HepG2 (cell line): ENCODE results near the gene LIMCH1.

Experiments
- MEIS1 ChIP-seq: sonication (generic); formaldehyde crosslinking; IDR thresholded peaks from 2 replicates; pipeline ENCODE4 v1.9.0; 2021; ENCODE audit warnings: mild to moderate bottlenecking, missing genetic modification reagents, moderate library complexity, borderline replicate concordance
- MXI1 ChIP-seq: IDR thresholded peaks from 3 replicates; pipeline ENCODE4 v1.6.1; 2012; ENCODE audit warnings: low read depth, low read length, inconsistent platforms, borderline replicate concordance
- POLR2AphosphoS2 ChIP-seq: IDR thresholded peaks from 2 replicates; pipeline ENCODE4 v1.6.1; 2011; ENCODE audit warnings: low read depth, low read length, improper control_type of control experiment
- STAT5B ChIP-seq: sonication (generic); formaldehyde crosslinking; IDR thresholded peaks from 2 replicates; pipeline ENCODE4 v1.4.0; 2020; ENCODE audit warnings: missing genetic modification reagents
- THRA ChIP-seq: sonication (generic); formaldehyde crosslinking; IDR thresholded peaks from 2 replicates; pipeline ENCODE4 v1.4.0; 2020; ENCODE audit warnings: missing genetic modification reagents, borderline replicate concordance
- USF2 ChIP-seq, 2 experiments: sonication (generic) in 1 of 2; formaldehyde crosslinking in 1 of 2; IDR thresholded peaks; 2 replicates each; pipeline versions ENCODE4 v1.5.1 to v1.6.1; 2011 to 2020; ENCODE audit warnings: borderline replicate concordance in 1 of 2, low read depth in 1 of 2, low read length in 1 of 2, mild to moderate bottlenecking in 1 of 2, missing genetic modification reagents in 1 of 2, moderate library complexity in 1 of 2
- ZFP1 ChIP-seq: IDR thresholded peaks from 2 replicates; pipeline ENCODE4 v1.6.1; 2016
- ZNF773 ChIP-seq: sonication (generic); formaldehyde crosslinking; IDR thresholded peaks from 2 replicates; pipeline ENCODE4 v1.4.0; 2020; ENCODE audit warnings: missing genetic modification reagents, borderline replicate concordance

GRCh38 chr4:41696131-41696530 lies 158.2 kb downstream of the LIMCH1 start:
- TF ChIP-seq USF2 (IDR thresholded peaks at IDR 0.05; ENCODE audit: low read depth, low read length) = no peak
- TF ChIP-seq USF2 (CRISPR knock-in tag; IDR thresholded peaks at IDR 0.05; ENCODE audit: borderline replicate concordance) = no peak
- no peak for TF ChIP-seq ZNF773 (CRISPR knock-in tag)
- TF ChIP-seq MXI1 = no peak
- TF ChIP-seq STAT5B (CRISPR knock-in tag) = no peak
- TF ChIP-seq THRA (CRISPR knock-in tag) = no peak
- no peak for TF ChIP-seq ZFP1 (CRISPR knock-in tag)
- TF ChIP-seq POLR2AphosphoS2 = no peak
- TF ChIP-seq MEIS1 (CRISPR knock-in tag) = no peak
